DOHH2 (cell line): ENCODE data around the gene EIF4EBP2.

Source experiments
- EZH2phosphoT487 ChIP-seq: fragments of 200-600 bp; sonication (generic); IDR thresholded peaks from 2 replicates; pipeline ENCODE4 v1.6.1; 2017; ENCODE audit warnings: borderline replicate concordance, mild to moderate bottlenecking, antibody characterized with exemption, low read length, moderate library complexity, mixed read lengths
- TF ChIP-seq, protein P1 (sequence below): fragments of 200-600 bp; sonication (generic); IDR thresholded peaks from one replicate; pipeline ENCODE4 v1.5.1; 2014; ENCODE audit warnings: antibody characterized with exemption, mild to moderate bottlenecking, low read depth, low read length; ENCODE audit not compliant: poor library complexity, severe bottlenecking

DNA sequence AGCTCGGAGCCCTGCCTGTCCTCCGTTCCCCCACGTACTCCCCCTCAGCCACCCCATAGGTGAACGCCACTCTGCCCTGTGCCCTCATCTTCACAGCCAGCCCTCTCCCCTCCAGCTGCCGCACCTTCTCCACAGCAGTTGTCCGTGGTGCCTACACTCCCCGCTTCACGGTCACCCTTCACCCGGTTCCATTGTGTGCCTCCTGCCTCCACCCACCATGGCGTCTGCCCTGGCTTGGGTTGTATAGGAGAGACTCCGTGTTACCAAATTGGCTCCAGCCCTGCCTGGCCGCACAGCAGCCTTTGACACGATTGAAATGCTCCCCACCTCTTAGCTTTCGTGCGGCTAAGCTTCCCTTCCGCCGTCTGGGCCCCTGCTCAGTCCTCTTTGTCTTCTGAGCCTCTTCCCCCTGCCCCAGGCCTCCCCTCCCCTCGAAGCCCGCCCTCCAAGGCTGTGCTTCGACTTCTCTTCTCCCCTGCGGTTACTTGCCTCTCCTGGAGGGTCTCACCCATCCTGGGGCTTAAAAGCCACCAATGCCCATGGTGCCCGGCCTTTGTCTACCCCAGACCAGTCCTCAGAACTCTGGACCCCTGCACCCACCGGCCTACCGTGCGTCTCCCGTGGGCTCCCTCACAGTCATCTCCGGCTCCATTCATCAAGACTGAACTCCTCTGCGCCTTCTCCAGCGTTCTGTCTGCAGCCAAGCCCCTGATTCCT, 56.0 kb downstream of the EIF4EBP2 start:
- TF ChIP-seq EZH2phosphoT487 = no peak
- TF ChIP-seq, protein P1, sequence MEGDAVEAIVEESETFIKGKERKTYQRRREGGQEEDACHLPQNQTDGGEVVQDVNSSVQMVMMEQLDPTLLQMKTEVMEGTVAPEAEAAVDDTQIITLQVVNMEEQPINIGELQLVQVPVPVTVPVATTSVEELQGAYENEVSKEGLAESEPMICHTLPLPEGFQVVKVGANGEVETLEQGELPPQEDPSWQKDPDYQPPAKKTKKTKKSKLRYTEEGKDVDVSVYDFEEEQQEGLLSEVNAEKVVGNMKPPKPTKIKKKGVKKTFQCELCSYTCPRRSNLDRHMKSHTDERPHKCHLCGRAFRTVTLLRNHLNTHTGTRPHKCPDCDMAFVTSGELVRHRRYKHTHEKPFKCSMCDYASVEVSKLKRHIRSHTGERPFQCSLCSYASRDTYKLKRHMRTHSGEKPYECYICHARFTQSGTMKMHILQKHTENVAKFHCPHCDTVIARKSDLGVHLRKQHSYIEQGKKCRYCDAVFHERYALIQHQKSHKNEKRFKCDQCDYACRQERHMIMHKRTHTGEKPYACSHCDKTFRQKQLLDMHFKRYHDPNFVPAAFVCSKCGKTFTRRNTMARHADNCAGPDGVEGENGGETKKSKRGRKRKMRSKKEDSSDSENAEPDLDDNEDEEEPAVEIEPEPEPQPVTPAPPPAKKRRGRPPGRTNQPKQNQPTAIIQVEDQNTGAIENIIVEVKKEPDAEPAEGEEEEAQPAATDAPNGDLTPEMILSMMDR = no peak
